Testis (tissue), 5 donors: ENCODE measurements around the gene NMD3. TPM values are rescaled to one million over a fixed set of nuclear protein-coding genes. Genes with fewer than 3 reads are reported as not detected.
"Not testable (repeated sequence)": the region's sequence is repeated elsewhere in the genome, so short reads cannot be mapped to it uniquely, and the experiment has no call there.

Experiments used
- DNase-seq: peaks from one replicate; pipeline ENCODE4 v3.0.0-alpha.2; 2019
- H3K27ac ChIP-seq, 2 donors: fragments of 200-600 bp; sonication (generic); one replicate each; pipeline ENCODE4 v1.5.1; 2019
- H3K27me3 ChIP-seq: fragments of 200-600 bp; sonication (generic); one replicate; pipeline ENCODE4 v1.5.1; 2019
- H3K36me3 ChIP-seq: fragments of 200-600 bp; sonication (generic); one replicate; pipeline ENCODE4 v1.5.1; 2017; ENCODE audit warnings: low read depth; ENCODE audit errors: missing control alignments
- H3K4me1 ChIP-seq: fragments of 200-600 bp; sonication (generic); one replicate; pipeline ENCODE4 v1.5.1; 2019
- H3K4me3 ChIP-seq, 2 donors: fragments of 200-600 bp; sonication (generic); one replicate each; pipeline ENCODE4 v1.5.1; 2017 to 2019
- H3K9me3 ChIP-seq: fragments of 200-600 bp; sonication (generic); one replicate; pipeline ENCODE4 v1.5.1; 2017
- POLR2A ChIP-seq: fragments of 450-650 bp; IDR thresholded peaks from one replicate; pipeline ENCODE4 v1.6.1; 2017; ENCODE audit warnings: antibody characterized with exemption, mild to moderate bottlenecking, moderate library complexity
- WGBS, 2 donors: methylation state at CpG; one replicate each; pipeline ENCODE4 v1.1.5; 2018; 5-methylcytosine and 5-hydroxymethylcytosine counted together
- intact Hi-C: fragments of 100-400 bp; cut with DNase I; formaldehyde crosslinking; loops from one replicate; pipeline ENCODE4 v1.15.1; 2023; ENCODE audit warnings: low total_unique reads
- long read RNA-seq, 2 donors: transcript quantifications; one replicate each; lab custom pipeline, GENCODE V29; 2026
- polyA plus RNA-seq: library from polyadenylated mRNA; stranded (reverse); fragments of 350-450 nt; fragmentation: Illumina TruSeq; extraction: RNeasy Lipid Tissue Mini Kit (QIAGEN cat#74804); gene quantifications from one replicate; pipeline ENCODE4 v1.2.3, GENCODE V29; 2014; ENCODE audit warnings: low read depth, low replicate concordance; ENCODE audit not compliant: insufficient read depth
- total RNA-seq, 2 donors: library from RNA; depleted of rRNA; stranded (reverse); fragments of >200 nt; gene quantifications; one replicate each; pipeline ENCODE4 v1.2.3, GENCODE V29; 2016
- TF ChIP-seq, protein P1 (sequence below), 3 experiments: fragments of 450-650 bp in 2 of 3; fragments of 200-600 bp in 1 of 3; sonication (generic) in 1 of 3; IDR thresholded peaks; one replicate each; pipeline ENCODE4 v1.5.1; 2016 to 2019; ENCODE audit warnings: antibody characterized with exemption in 3 of 3, mild to moderate bottlenecking in 2 of 3, moderate library complexity in 1 of 3

NMD3 gene
- total RNA-seq (10 to 100 TPM; 28.6 to 30.5 TPM), polyA plus RNA-seq (17.5 TPM)
- long read RNA-seq, donor 1, partial matches to known transcripts = 0 of 5 reads
- long read RNA-seq, donor 1, other reads (novel, unspliced or antisense) = 0 of 5 reads
- long read RNA-seq, donor 2, partial matches to known transcripts = 0 of 3 reads
- long read RNA-seq, donor 2, other reads (novel, unspliced or antisense) = 0 of 3 reads

GRCh38 chr3:161220850-161221753 lies at the start of gene NMD3:
TSS of gene NMD3 (plus strand) at chr3:161221311. CDS start at chr3:161222014, 703 bp downstream.
- WGBS, 2 donors = 0% methylated on average over 46 to 60 of the region's 71 CpGs
- TF ChIP-seq POLR2A = peak; percentile 73
- TF ChIP-seq, protein P1, sequence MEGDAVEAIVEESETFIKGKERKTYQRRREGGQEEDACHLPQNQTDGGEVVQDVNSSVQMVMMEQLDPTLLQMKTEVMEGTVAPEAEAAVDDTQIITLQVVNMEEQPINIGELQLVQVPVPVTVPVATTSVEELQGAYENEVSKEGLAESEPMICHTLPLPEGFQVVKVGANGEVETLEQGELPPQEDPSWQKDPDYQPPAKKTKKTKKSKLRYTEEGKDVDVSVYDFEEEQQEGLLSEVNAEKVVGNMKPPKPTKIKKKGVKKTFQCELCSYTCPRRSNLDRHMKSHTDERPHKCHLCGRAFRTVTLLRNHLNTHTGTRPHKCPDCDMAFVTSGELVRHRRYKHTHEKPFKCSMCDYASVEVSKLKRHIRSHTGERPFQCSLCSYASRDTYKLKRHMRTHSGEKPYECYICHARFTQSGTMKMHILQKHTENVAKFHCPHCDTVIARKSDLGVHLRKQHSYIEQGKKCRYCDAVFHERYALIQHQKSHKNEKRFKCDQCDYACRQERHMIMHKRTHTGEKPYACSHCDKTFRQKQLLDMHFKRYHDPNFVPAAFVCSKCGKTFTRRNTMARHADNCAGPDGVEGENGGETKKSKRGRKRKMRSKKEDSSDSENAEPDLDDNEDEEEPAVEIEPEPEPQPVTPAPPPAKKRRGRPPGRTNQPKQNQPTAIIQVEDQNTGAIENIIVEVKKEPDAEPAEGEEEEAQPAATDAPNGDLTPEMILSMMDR (IDR thresholded peaks at IDR 0.05) = no peak
- Histone ChIP-seq H3K9me3 (no peaks in the 10 kb centered on the region), H3K36me3 (no peaks in the 10 kb centered on the region), H3K27me3 (no peaks in the 10 kb centered on the region), H3K4me1 (peaks cover 6% of the 10 kb centered on the region), H3K4me3 (peak within 1 kb of the TSS; percentile 87 to 95), H3K27ac (peak within 1 kb of the TSS; percentile 85 to 97)
- intact Hi-C loops = no loop called here
- peak; percentile 97 for DNase-seq

DNA sequence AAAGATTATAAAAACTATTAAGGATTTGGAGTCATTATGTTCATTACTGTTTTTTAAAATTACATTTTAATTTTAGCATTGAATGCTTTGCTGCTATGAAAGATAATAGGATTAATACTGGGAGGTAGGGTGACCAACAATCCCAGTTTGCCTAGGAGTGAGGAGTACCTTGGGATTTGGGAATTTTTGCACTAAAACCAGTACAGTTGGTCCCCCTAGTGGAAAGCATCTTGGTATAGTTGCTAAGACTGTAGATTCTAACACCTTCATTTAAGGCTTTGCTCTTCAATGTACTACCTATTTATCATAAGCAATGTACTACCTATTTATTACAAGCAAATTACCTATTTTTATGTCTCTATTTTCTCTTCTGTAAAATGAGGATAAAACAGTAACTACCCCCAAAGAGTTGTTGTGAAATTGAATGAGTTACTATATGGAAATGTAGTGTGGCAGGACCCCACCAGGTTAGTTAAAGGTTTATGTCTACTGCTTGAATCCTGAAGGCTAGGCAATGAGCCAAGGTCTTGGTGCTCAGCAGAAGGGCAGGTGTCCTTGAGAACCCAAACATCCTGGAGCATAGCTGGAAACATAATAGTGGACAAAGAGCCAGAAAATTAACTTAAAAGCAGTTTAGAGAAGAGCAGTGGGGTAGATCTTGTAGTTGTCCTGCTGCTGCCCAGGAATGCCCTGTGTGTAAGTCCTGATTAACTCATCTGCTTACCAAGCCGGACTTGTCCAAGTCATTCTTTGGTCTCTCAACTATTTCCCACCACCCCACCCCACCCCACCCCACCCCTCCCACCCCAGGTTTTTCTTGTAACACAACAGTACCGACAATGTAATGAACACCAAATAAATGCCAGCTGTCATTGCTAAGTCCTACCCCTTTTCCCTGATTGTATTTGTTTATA lies 49.2 kb upstream of the NMD3 start:
- no peaks in the 10 kb centered on the region for H3K4me1 ChIP-seq
- 77 to 85% methylated on average over 2 of the region's 2 CpGs for WGBS, 2 donors
- no peak overlapping the region for H3K27ac ChIP-seq
- no peaks in the 10 kb centered on the region for H3K27me3 ChIP-seq
- H3K9me3 ChIP-seq = no peaks in the 10 kb centered on the region
- no peaks in the 10 kb centered on the region for H3K36me3 ChIP-seq
- DNase-seq = no peak
- intact Hi-C loops = no loop called here
- H3K4me3 ChIP-seq = no peak overlapping the region
- TF ChIP-seq, protein P1 (IDR thresholded peaks at IDR 0.05) = no peak
- no peak for TF ChIP-seq POLR2A

DNA sequence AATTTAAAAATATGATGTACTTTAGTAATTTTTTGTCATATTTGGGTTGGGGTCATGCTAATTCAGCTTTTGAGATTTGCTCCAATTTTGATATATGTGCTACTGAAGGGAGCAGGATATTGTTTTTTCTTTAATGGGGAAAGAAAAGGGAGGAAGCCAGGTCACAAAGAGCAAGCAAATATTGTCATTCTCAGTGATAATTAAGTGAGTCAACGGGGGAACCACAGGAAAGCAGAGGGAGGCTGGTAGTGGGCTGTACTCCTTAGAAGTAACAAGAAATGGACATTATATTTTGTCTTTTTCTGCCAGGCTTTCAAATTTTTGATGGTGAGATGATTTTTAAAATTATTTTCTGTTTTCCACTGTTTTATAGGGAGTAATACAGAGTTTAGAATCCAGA lies 45.6 kb upstream of the NMD3 start:
- Histone ChIP-seq H3K27me3 (no peaks in the 10 kb centered on the region), H3K4me3 (no peak overlapping the region), H3K27ac (no peak overlapping the region), H3K36me3 (no peaks in the 10 kb centered on the region), H3K9me3 (no peaks in the 10 kb centered on the region), H3K4me1 (no peaks in the 10 kb centered on the region)
- DNase-seq = no peak
- TF ChIP-seq POLR2A = no peak
- TF ChIP-seq, protein P1 (IDR thresholded peaks at IDR 0.05) = no peak
- intact Hi-C loops = no loop called here
- WGBS, 2 donors = 69 to 80% methylated on average over 1 of the region's 1 CpG

DNA sequence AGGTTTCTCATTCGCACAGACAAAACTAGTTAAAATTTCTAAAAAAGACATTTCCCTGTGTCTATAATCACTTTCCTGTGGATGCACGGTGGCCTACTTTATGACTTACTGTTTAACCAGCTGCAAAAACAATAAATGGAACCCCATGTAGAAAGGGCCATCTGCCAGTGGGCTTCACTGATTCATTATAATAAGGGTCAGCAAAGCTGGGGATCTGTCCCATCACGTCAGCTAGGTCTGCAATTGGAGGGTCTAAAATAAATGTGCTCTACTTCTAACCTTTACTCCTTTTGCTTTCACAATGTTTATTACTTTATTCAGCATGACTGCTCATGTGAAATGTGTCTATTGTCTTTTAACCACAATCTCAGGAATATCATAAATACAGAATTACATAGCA lies 43.1 kb upstream of the NMD3 start:
- no peak for DNase-seq
- Histone ChIP-seq H3K36me3 (no peaks in the 10 kb centered on the region), H3K27ac (no peak overlapping the region), H3K4me3 (no peak overlapping the region), H3K27me3 (no peaks in the 10 kb centered on the region), H3K4me1 (no peaks in the 10 kb centered on the region), H3K9me3 (no peaks in the 10 kb centered on the region)
- intact Hi-C loops = no loop called here
- no peak for TF ChIP-seq POLR2A
- TF ChIP-seq, protein P1 (IDR thresholded peaks at IDR 0.05) = no peak
- 79 to 82% methylated on average over 3 of the region's 3 CpGs for WGBS, 2 donors

DNA sequence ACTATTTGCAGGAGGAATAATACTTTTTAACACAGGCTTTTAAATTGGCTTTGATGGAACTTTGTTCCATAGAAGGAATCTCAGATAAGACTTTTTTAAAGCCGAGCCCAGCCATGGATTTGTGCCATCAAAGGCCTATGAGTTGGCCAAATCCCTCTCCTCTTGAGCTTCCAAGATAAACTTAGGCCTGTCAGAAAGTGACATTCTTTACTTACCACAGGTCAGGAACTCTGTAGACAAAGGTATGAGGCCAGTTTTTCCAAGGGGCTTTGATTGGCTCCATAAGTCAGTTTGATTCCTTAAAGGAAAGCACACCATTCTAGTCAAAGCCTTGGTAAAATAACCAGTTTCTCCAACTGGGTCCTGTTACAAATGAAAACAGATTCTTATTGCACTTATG lies 39.7 kb upstream of the NMD3 start:
- H3K4me3 ChIP-seq, H3K9me3 ChIP-seq, H3K27me3 ChIP-seq, H3K4me1 ChIP-seq, intact Hi-C loops, H3K36me3 ChIP-seq, H3K27ac ChIP-seq: not testable (repeated sequence)
- peak; percentile 21 for DNase-seq
- 37 to 38% methylated on average over 1 of the region's 1 CpG for WGBS, 2 donors
